ENCODE measurements around the gene E2F4.

E2F4 gene, protein sequence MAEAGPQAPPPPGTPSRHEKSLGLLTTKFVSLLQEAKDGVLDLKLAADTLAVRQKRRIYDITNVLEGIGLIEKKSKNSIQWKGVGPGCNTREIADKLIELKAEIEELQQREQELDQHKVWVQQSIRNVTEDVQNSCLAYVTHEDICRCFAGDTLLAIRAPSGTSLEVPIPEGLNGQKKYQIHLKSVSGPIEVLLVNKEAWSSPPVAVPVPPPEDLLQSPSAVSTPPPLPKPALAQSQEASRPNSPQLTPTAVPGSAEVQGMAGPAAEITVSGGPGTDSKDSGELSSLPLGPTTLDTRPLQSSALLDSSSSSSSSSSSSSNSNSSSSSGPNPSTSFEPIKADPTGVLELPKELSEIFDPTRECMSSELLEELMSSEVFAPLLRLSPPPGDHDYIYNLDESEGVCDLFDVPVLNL

DNA sequence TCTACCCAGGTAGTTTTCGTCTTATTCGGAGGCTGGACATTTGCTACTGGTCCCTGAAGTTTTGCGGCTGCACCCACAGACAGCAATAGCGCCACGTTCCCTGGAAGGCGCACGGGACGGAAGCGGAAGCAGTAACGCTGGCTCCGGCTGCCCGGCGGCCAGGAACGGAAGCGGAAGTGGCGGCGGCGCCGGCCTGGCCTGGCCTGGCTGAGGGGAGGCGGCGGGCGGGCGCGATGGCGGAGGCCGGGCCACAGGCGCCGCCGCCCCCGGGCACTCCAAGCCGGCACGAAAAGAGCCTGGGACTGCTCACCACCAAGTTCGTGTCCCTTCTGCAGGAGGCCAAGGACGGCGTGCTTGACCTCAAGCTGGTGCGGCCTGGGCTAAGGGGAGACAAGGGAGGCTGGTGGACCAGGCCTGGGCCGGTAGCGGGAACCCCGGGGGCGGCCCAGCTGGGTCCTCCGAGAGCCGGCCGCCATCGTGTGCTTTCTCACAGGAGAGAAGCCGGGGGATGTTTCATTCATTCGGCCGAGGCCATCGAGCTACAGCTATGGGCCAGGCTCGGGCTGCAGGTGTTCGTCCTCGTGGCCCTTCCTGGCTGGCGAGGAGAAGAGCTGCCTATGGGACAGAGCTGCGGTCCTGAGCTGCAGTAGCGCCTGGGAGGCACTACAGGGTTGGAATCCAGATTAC is at the start of gene E2F4:
E2F4 (plus strand) TSS at position 161 of the 687 bp plus-strand sequence; CDS start at position 234, 73 bp downstream.
- peak; percentile 88 for DNase-seq

DNA sequence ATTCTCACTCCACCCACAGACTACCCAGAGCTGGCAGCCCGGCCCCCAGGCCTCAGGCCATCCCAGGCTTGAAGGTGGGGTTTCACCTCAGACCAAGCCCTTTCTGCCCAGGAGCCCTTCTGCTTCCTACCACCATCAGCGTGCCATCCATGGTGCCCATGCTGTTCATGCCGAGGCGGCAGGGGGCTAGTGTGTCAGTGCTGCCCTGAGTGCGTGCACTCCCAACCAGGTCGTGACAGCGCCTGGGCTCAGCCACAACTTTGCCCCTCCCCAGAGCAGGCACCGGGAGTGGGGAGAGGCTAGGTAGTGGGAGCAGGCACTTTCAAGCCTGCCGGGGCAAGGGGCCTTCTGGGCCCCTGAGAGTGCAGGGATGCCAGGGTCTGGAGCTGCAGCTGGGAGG is 49.6 kb upstream of the E2F4 start:
- DNase-seq = no peak

- DNase-seq = no peak
These were observed 47.0 kb upstream of the E2F4 start for GRCh38 chr16:67144943-67145342.

DNA sequence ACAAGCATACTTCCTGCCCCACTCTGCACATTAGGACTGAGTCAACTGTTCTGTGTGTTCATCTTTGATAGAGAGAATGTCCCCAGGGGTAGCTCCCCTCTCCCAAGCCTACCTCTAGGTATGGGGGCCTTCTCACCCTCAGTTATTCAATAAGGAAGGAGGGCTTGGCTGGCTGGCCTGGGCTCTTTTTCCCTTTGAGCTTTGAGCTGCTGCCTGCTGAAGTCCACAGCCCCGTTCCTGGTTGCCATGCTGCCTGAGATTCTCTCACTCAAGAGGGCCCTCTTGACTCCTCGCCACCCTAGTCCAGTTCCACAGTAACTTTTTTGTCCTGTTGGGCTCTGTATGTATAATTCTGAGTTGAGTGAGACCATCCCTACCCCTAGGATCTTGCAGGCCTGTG is 46.2 kb upstream of the E2F4 start:
- no peak for DNase-seq

GRCh38 chr16:67146523-67147357 is 45.2 kb upstream of the E2F4 start:
- no peak for DNase-seq

DNA sequence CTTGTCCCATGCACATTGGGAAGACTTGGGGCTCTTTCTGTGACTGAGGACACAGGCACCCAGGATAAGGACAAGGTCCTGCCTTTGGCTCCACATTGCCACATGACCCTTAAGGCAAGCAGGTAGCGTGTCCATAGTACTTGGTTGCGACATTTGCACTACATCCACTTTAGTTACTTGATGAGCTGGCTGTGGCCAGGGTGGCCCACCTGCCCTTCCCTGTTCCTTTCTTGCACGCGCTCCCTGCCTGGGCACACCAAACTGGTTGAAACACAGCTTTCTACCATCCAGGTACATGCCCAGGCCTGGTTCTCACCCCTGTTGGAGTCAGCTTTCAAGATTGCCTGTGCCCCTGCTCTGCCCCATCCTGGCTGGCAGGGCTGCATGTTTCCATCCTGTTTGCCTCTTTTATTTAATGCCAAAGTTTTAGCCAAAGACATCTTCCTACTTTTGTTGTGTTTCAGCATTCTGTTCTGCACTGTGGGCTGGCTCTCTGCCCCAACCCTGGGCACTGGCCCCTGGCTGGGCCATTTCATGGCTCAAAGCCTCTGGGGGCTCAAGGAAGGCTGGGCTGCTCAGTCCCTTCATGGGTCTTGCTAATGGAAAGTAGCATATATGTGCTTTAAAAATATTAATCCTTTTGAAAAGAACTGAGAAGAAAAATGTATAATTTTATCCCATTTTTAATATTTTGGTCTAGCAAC is 44.4 kb upstream of the E2F4 start:
- DNase-seq = no peak

- DNase-seq = no peak
These were observed 43.7 kb upstream of the E2F4 start for GRCh38 chr16:67148221-67148620.

GRCh38 chr16:67148656-67149275 is 43.2 kb upstream of the E2F4 start:
- no peak for DNase-seq

DNA sequence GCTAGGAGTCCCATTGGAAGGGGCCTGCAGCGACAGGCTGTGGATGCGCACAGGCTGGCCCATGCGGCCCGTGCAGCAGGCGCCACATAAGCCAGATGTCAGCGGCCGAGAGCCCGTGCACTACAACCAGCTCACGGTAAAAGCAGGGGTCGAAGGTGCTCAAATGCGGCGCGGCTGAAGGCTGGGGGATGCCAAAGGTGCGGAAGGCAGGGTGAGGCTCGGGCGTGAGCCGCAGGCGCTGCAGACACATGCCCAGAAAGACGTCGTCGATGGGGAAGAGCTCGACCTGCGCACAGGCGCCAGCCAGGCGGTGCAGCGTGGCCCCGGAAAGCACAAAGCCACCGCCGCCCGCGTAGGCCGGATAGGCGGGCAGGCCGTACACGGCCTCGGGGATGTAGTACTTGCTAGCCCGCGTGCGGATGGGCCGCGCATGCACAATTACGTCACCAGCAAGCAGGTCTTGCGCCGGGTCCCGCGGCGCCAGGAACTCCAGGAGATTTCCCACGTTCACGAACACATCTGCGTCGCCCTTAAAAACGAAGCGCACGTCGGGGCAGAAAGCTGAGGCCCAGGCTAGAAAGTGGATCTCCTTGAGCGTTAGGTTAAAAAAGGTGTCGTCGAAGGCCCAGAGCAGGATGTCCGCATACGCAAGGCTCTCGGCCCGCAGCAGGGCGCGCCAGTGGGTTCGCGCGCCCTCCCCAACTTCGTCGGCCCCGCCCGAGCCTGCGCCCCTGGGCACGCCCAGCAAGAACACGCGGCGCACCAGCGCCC is 42.5 kb upstream of the E2F4 start:
- DNase-seq = no peak

DNA sequence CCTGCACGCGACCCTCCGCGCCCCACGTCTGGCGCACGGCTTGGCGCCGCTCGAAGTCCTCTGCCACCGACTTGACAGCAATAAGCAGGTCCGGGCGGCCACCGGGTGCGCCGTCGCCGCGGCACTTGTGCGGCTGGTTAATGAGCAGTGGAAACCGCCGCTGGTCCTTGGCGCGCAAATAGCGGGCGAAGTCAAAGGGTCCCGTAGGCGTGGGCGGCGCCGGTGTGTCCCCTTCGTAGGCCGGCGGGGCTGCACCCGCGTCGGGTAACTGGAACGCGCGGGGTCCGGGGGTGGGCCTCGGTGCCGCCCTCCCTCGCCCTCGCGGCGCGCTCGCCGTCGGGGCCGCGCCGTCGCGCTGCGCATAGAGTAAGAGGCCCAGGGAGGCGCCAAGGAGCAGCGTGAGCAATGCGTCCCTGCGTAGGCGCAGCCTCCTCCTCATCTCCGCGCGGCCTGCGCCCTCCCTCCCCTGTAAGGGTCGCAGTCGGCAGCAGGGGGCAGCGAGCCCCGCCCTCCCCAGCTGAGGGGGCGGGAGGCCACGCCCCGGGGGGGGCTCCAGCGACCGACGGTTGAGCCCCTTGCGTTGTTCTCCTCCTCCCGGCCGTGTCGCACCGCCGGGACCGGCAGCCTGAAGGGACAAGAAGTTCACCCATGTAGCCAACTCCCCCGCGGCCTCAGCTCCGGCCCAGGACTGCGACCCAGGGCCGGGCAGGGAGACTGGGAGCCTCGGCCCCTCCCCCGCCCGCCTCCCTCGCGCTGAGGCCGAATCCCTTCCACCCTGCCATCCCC is 41.7 kb upstream of the E2F4 start:
- DNase-seq = peak; percentile 45

GRCh38 chr16:67150833-67151396 is 41.0 kb upstream of the E2F4 start, which contains the start of gene B3GNT9:
B3GNT9 (minus strand) TSS chr16:67150998; CDS start chr16:67150485, 513 bp downstream.
- DNase-seq = peak; percentile 57

- no peak for DNase-seq
These were observed 40.4 kb upstream of the E2F4 start for GRCh38 chr16:67151431-67152097.

DNA sequence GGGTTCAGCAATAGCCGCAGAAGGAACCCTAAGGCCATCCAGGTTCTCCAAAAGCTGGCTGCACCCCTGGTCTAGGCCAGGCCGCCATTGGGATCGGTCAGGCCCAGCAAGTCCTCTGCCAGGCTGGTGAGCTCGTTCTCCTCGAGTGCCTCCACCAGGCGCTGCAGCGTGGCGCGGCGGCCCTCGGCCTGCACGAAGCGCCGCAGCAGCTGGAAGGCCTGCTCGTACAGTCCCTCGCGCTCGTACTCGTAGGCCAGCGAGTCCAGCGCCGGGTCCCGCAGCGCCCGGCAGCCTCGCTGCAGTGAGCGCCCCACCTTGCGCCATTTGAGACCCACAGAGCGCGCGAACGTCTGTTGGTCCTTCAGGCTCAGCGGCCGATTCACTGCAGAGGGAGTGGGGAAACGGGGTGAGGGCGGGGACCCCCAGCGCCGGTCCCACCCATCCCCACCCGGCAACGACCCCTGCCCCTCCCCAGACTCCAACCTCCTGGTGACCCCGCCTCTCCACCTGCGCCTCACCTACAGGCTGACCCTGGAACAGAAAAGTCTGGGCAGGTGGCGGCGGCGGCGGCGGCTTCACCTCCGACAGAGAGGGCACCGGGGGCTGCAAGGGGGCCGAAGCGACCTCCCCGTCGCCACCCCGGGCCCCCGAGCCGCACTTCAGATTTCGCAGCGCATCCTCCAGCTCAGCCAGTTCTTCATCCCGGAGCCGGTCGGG is 37.2 kb upstream of the E2F4 start:
- DNase-seq = no peak

DNA sequence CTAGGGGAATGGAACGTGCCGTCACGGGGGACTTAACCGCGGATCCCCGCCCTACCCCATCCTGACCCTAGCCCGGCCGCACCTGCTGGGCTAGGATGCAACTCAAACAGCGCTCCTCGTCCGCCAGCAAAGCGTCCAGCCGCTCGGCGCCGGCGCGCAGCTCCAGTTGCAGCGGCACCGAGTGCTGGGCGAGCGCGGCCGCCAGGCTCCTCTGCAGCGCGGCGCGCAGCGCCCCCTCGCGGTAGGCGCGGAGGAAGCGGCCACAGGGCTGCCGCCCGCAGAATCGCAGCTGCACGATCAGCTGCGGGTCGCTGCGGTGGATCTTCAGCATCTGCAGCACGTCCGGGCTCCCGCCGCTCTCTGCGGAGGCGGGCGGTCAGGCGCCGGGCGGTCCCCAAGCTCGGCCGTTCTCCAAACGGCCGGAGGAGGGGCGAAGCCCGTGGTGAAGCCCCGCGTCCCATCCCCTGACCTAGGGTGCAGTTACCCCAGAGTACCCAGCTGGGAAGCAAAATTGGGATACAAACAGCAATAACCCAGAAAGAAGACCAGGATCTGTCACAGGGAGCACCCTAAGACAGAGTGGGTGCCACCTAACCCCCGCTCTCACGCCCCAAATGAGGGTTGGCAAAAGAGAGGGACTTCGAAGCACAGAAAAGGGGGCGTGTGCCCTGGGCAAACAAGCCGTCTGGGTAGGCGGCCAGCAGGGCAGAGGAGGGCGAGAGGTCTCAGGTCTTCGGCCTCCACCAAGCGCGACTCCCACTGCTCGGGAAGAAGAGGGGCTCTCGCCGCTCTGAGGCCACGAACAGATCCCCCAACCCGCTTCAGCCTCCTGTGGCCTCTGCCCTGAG is 36.4 kb upstream of the E2F4 start:
- peak; percentile 61 for DNase-seq

DNA sequence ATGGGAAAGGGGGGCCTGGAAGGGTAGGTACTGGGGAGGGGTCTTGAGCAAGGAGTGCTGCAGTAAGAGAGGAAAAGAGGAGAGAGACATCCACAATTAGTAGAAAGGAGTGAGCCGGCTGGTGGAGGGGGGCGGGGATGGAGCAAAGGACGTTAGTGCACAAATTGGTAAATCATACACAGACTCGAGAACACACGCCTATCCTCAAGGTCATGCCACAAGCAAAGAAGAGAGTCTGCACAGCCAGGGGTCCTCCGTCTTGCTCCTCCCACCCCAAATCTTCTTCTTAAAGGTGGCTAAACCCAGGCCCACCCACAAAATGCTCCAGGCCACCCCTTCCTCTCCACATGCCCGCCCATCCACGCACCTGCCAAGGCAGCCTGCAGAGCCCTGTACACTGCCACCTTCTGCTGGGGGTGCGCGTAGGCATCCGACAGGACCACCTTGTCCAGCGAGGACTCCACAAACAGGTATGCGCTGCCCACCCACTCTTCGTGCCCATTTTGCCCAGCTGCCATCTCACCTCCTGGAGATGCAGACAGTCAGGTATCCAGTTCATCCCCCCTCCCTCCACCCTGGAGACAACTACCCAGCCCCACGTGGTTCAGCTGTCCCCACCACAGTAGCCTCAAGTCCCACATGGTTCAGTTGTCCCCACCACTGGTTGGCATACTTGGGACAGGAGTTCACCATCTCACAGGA is 35.7 kb upstream of the E2F4 start:
- DNase-seq = no peak

- no peak for DNase-seq
These were observed 34.7 kb upstream of the E2F4 start for GRCh38 chr16:67157106-67157748.
